ENCODE measurements around the gene PSMB5. TPM values are rescaled to one million over a fixed set of nuclear protein-coding genes. Genes with fewer than 3 reads are reported as not detected.
A peak's percentile ranks its signal among the peaks of the same experiment; 100 is the strongest.

Gene PSMB5
- total RNA-seq, 1 donor from 2014 or later: 115 TPM

GRCh38 chr14:22986508-22987054 is 48.1 kb downstream of the PSMB5 start:
- peak; percentile 84 for DNase-seq

- DNase-seq: no peak
Measured at GRCh38 chr14:22985894-22986507, 48.7 kb downstream of the PSMB5 start.

GRCh38 chr14:22984959-22985658 is 49.6 kb downstream of the PSMB5 start:
- no peak for DNase-seq

GRCh38 chr14:22982477-22983245 is 52.0 kb downstream of the PSMB5 start, which contains the start of gene AJUBA:
AJUBA (minus strand) TSS chr14:22982551; CDS start chr14:22982266, 285 bp downstream.
- peak; percentile 87 for DNase-seq

GRCh38 chr14:22981876-22982476 is 52.7 kb downstream of the PSMB5 start:
- no peak for DNase-seq

- no peak for DNase-seq
Measured at GRCh38 chr14:22981090-22981875, 53.4 kb downstream of the PSMB5 start.

- no peak for DNase-seq
Measured at GRCh38 chr14:22980672-22981089, 54.0 kb downstream of the PSMB5 start.

- DNase-seq: no peak
Measured at GRCh38 chr14:22979748-22980392, 54.8 kb downstream of the PSMB5 start.

GRCh38 chr14:22978981-22979671 is 55.6 kb downstream of the PSMB5 start:
- DNase-seq: no peak

GRCh38 chr14:22978487-22978837 is 56.2 kb downstream of the PSMB5 start:
- no peak for DNase-seq

- peak; percentile 18 for DNase-seq
Measured at GRCh38 chr14:22977684-22978486, 56.8 kb downstream of the PSMB5 start.

GRCh38 chr14:22977434-22977683 is 57.3 kb downstream of the PSMB5 start:
- no peak for DNase-seq

- DNase-seq: peak; percentile 8
Measured at GRCh38 chr14:22976620-22977433, 57.9 kb downstream of the PSMB5 start.

Other genes starting within 250 kb of the PSMB5 start
- gene SLC7A7, start 219.5 kb downstream of the PSMB5 start, total RNA-seq: 6.8 TPM
- 26.3 TPM for gene MRPL52, start 205.0 kb downstream of the PSMB5 start, total RNA-seq
- gene MMP14, start 198.3 kb downstream of the PSMB5 start, total RNA-seq: 171 TPM
- 22.9 TPM for gene LRP10, start 163.2 kb downstream of the PSMB5 start, total RNA-seq
- gene REM2, start 151.7 kb downstream of the PSMB5 start, total RNA-seq: not detected
- gene RBM23, start 115.8 kb downstream of the PSMB5 start, total RNA-seq: 50.2 TPM
- gene PRMT5, start 105.5 kb downstream of the PSMB5 start, total RNA-seq: 39.5 TPM
- gene HAUS4, start 77.8 kb downstream of the PSMB5 start, total RNA-seq: 46.3 TPM
- gene AJUBA, start 52.3 kb downstream of the PSMB5 start, total RNA-seq: 44.7 TPM
- gene C14orf93, start 24.8 kb downstream of the PSMB5 start, total RNA-seq: 7.7 TPM
- not detected for gene PSMB11, start 7.3 kb upstream of the PSMB5 start, total RNA-seq
- 3.4 TPM for gene CDH24, start 22.6 kb upstream of the PSMB5 start, total RNA-seq
- gene ACIN1, start 60.2 kb upstream of the PSMB5 start, total RNA-seq: 93.9 TPM
- gene C14orf119, start 60.6 kb upstream of the PSMB5 start, total RNA-seq: 30.8 TPM
- not detected for gene CIROP, start 70.1 kb upstream of the PSMB5 start, total RNA-seq
- 1.5 TPM for gene CEBPE, start 84.4 kb upstream of the PSMB5 start, total RNA-seq
- 27.5 TPM for gene SLC7A8, start 148.8 kb upstream of the PSMB5 start, total RNA-seq
- not detected for gene RNF212B, start 203.0 kb upstream of the PSMB5 start, total RNA-seq